Stimulated activated CD8-positive, alpha-beta memory T cell treated with anti-CD3 and anti-CD28 coated beads, Interleukin-12 subunit alpha, Interleukin-12 subunit beta, amount 100 ng/mL, for 4 hours (primary cell): ENCODE measurements around the gene CXCL9.
"Not testable (repeated sequence)": the region's sequence is repeated elsewhere in the genome, so short reads cannot be mapped to it uniquely, and the experiment has no call there.

Experiments
- DNase-seq: peaks from one replicate; pipeline ENCODE4 v3.0.0-alpha.2; 2020; ENCODE audit warnings: low read depth

CXCL9 gene

DNA sequence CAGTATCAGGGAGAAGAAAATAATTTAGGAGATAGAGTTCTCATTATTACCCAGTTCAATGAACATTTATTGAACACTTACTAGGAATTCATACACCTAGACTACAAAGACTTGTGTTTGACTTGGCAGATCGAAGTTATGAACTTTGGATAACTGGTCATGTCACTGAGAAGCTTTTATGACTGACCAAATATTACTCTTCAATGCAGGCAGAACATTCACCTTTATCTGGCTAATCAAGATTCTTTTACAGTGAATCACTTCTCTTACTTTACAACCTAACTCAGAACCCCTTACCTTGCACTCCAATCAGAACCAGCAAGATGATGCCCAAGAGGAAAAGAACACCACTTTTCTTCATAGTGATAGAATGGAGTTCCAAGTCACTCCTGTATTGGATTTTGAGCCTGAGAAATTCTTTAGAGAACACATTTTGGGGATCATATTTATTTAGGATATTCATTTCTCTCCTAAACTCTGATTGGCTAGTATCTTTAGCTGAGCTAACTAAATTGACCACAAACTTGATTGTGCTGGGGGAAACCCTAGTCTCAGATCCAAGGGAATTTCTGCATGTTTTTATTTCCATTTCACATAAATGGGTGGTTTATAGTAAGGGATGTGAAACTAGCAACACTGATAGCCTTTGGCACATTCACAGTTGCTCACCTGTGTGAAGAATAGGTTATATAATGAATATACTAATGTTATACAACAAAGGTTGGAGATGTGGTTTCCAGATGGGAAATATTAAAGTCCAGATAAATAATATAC lies at the start of gene CXCL9:
CXCL9 (minus strand) TSS at position 421 of the 774 bp plus-strand sequence; CDS start at position 361, 60 bp downstream.
- no peak for DNase-seq

GRCh38 chr4:76055421-76055820 lies 48.1 kb upstream of the CXCL9 start:
- DNase-seq: no peak

- no peak for DNase-seq
These were observed 47.7 kb upstream of the CXCL9 start for GRCh38 chr4:76055016-76055415.

- DNase-seq: no peak
These were observed 46.4 kb upstream of the CXCL9 start for GRCh38 chr4:76053730-76054129.

DNA sequence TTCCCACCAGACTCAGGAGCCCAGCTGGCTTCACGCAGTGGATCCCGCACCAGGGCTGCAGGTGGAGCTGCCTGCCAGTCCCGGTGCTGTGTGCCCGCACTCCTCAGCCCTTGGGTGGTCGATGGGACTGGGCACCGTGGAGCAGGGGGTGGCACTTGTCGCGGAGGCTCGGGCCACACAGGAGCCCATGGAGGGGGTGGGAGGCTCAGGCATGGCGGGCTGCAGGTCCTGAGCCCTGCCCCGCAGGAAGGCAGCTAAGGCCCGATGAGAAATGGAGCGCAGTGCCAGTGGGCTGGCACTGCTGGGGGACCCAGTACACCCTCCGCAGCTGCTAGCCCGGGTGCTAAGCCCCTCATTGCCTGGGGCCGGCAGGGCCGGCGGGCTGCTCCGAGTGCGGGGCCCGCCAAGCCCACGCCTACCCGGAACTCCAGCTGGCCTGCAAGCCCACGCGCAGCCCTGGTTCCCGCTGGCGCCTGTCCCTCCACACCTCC lies 43.3 kb upstream of the CXCL9 start:
- not testable (repeated sequence) for DNase-seq

- DNase-seq: not testable (repeated sequence)
These were observed 42.6 kb upstream of the CXCL9 start for GRCh38 chr4:76049860-76050416.

- not testable (repeated sequence) for DNase-seq
These were observed 37.4 kb upstream of the CXCL9 start for GRCh38 chr4:76044686-76045085.

DNA sequence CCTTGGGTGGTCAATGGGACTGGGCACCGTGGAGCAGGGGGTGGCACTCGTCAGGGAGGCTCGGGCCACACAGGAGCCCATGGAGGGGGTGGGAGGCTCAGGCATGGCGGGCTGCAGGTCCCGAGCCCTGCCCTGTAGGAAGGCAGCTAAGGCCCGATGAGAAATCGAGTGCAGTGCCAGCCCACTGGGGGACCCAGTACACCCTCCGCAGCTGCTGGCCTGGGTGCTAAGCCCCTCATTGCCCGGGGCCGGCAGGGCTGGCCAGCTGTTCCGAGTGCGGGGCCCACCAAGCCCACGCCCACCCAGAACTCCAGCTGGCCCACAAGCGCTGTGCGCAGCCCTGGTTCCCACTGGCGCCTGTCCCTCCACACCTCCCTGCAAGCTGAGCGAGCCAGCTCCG lies 36.0 kb upstream of the CXCL9 start:
- DNase-seq: not testable (repeated sequence)

- DNase-seq: not testable (repeated sequence)
These were observed 35.1 kb upstream of the CXCL9 start for GRCh38 chr4:76042241-76042998.

- DNase-seq: no peak
These were observed 29.5 kb upstream of the CXCL9 start for GRCh38 chr4:76036855-76037254.

DNA sequence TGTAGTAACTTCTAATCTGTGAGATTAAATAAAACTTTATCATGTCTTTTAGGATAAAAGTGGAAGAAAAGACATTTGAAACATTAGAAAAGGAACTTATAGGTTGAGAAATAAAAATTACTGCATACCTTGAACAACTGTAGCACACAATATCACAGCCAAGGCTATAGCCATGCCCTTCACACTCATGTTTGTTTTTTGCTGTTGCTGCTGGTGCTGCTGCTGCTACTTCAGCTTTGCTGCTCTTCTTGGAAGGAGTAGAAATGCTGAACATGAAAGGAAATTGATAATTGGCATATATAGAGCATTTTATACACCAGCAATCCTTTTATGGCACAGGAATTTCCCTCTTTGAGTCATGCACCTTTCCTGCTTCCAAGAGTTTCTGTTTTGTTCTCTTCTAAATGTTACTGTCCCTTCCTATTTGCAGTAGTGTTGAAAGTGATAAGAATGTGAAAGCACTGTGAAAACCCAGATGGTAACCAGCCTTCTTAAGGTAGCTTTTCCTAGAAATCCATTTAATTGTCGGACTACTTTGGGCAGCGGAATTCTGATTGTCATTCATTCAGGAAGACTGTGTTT lies 28.6 kb upstream of the CXCL9 start, which contains the start of gene CXCL11:
CXCL11 (minus strand) TSS at position 272 of the 582 bp plus-strand sequence; CDS start at position 189, 83 bp downstream.
- DNase-seq: no peak

DNA sequence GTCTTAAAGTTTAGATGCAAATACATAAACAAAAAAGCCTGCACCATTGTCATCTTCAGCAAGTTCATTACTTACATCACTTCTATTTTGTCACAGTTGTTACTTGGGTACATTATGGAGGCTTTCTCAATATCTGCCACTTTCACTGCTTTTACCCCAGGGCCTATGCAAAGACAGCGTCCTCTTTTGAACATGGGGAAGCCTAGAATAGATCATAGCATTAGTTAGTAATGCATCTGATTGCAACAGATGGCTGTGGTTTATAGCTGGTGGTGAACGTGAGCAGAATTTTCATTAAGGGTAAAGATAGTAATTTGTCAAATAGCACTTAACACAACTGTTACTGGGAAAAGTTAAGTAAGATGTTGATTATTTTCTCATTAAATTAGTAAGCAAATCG lies 27.8 kb upstream of the CXCL9 start:
- DNase-seq: no peak

DNA sequence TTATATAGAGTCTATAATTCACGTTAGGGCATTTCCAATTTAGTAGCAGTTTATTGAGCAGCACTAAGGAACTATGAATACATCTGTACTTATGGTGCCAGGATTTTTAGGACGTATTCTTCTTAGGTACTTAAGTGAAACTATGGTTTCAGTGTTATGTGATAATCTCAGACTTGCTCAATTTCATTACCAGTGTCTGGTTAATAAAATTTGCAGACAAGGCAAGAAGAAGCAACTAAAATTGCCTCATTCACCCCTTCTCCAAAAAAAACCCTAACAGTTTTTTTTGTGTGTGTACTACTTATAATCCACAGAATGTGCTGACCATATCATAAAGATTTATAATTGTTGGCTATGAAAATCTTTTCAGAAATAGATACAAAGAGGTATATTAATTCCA lies 22.0 kb upstream of the CXCL9 start:
- DNase-seq: no peak

DNA sequence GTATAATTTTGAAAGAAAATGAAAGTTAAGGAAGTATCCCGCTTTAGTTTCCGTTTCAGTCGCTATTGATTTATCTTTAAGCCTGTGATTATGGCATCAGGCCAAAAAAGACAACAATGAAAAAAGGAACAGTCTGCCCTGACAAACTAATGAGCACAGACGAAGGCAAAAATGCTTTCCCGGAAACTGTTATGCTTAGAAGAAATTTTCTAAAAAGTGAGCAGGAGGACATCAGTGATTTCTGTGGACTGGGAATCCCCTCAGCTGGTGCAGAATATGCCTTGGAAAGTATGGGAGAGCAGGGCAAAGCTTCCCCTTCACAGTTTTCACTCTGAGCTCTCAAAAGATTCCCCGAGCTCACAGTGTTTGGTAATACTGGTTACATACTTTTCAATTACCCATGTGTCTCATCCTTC lies 21.0 kb upstream of the CXCL9 start:
- no peak for DNase-seq

GRCh38 chr4:76024065-76024464 lies 16.8 kb upstream of the CXCL9 start:
- no peak for DNase-seq

- no peak for DNase-seq
These were observed 16.1 kb upstream of the CXCL9 start, which contains the start of gene CXCL10 for GRCh38 chr4:76023389-76023788. CXCL10 (minus strand) TSS chr4:76023497; CDS start chr4:76023431, 66 bp downstream.

DNA sequence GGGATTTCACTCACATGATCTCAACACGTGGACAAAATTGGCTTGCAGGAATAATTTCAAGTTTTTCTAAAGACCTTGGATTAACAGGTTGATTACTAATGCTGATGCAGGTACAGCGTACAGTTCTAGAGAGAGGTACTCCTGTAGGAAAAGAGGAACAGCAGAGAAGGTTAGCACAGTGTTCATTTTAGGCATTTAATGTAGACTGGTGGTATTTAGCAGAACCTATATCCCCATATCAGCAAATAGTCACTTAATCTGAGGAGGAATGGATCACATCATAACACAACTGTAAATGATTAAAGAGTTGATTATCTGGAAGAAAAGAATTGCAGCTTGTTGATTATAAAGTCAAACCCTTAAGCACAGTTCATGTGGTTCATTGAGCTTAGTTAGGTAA lies 15.4 kb upstream of the CXCL9 start:
- DNase-seq: no peak

GRCh38 chr4:76022031-76022430 lies 14.7 kb upstream of the CXCL9 start:
- no peak for DNase-seq

DNA sequence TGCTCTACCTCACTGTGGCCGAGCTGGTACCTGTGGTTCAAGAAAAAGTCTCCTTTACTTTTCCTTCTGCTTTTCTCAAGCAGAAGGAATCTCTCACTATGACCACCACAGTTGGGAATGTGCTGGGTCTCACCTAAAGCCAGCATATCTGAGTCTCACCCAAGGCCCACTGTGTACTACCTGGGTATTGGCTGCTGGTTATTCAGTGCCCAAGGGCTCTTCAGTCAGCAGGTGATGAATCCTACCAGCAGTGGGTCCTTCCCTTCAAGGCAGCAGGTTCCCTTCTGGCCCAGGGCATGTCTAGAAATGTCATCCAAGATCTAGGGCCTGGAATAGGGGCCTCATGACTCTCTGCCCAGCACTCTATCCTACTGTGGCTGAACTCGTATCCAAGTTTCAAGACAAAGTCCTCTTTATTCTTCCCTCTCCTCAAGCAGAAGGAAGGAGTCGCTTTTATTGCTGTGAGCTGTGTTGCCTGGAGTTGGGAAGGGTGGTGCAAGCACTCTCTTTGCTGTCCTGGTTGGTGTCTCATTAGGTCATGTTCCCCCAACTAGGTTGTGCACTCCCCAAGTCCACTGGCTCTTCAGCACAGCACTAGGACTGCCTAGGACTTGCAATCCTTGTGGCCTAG lies 9.9 kb upstream of the CXCL9 start:
- DNase-seq: no peak

- no peak for DNase-seq
These were observed 9.1 kb upstream of the CXCL9 start for GRCh38 chr4:76016393-76016792.

GRCh38 chr4:76013540-76013939 lies 6.2 kb upstream of the CXCL9 start:
- no peak for DNase-seq

GRCh38 chr4:76012388-76012801 lies 5.1 kb upstream of the CXCL9 start:
- no peak for DNase-seq
